SK-N-SH (cell line): ENCODE data around the gene MAP3K6. TPM values are rescaled to one million over a fixed set of nuclear protein-coding genes. Genes with fewer than 3 reads are reported as not detected.

Experiments
- CTCF ChIA-PET: fragments of 300-600, 350-600 bp; formaldehyde crosslinking; extraction: SDS; loops from one replicate; lab custom pipeline; 2021; lab: Yijun Ruan, JAX
- POLR2A ChIA-PET: fragments of 350-600 bp; sonication (Branson Sonifier 250); formaldehyde crosslinking; extraction: SDS; loops from one replicate; lab custom pipeline; 2020; ENCODE audit warnings: antibody characterized with exemption, inconsistent platforms; lab: Yijun Ruan, JAX
- DNase-seq: peaks from one replicate; pipeline ENCODE4 v3.0.0; 2012
- H2AFZ ChIP-seq: fragments of 200-600 bp; sonication (generic); 2 replicates; pipeline ENCODE4 v1.8.1; 2016; ENCODE audit warnings: antibody characterized with exemption, mild to moderate bottlenecking, low read depth
- H3F3A ChIP-seq: fragments of 200-600 bp; sonication (generic); replicated peaks from 2 replicates; pipeline ENCODE3; 2016; ENCODE audit warnings: antibody characterized with exemption, mild to moderate bottlenecking; ENCODE audit not compliant: insufficient read depth
- H3K27ac ChIP-seq, 2 experiments: fragments of 200-500 bp in 1 of 2; fragments of 200-600 bp in 1 of 2; sonication (Bioruptor generic) in 1 of 2; sonication (generic), shearing (Covaris generic) in 1 of 2; 2 replicates each; pipeline versions ENCODE4 v1.5.1 to v1.6.1; 2014 to 2016; ENCODE audit warnings: low read depth in 2 of 2, inconsistent platforms in 1 of 2, low read length in 1 of 2, mild to moderate bottlenecking in 1 of 2, mixed read lengths in 1 of 2
- H3K27me3 ChIP-seq: fragments of 200-600 bp; sonication (generic), shearing (Covaris generic); 2 replicates; pipeline ENCODE4 v1.6.1; 2016; ENCODE audit warnings: mixed run types; ENCODE audit not compliant: insufficient read depth
- H3K36me3 ChIP-seq, 2 experiments: fragments of 200-500 bp in 1 of 2; fragments of 200-600 bp in 1 of 2; sonication (Bioruptor generic) in 1 of 2; sonication (generic) in 1 of 2; replicated peaks in 1 of 2; 2 replicates each; pipeline versions ENCODE3 to v1.5.1; 2014 to 2016; ENCODE audit warnings: low read length in 1 of 2, mild to moderate bottlenecking in 1 of 2; ENCODE audit not compliant: insufficient read depth in 2 of 2, control insufficient read depth in 1 of 2
- H3K4me1 ChIP-seq, 2 experiments: fragments of 200-500 bp in 1 of 2; fragments of 200-600 bp in 1 of 2; sonication (Bioruptor generic) in 1 of 2; sonication (generic), shearing (Covaris generic) in 1 of 2; 2 replicates each; pipeline versions ENCODE4 v1.5.1 to v1.6.1; 2014 to 2016; ENCODE audit warnings: low read depth in 1 of 2, low read length in 1 of 2, mixed run types in 1 of 2; ENCODE audit not compliant: insufficient read depth in 2 of 2, control insufficient read depth in 1 of 2
- H3K4me2 ChIP-seq: fragments of 200-600 bp; sonication (generic), shearing (Covaris generic); 2 replicates; pipeline ENCODE4 v1.6.1; 2017; ENCODE audit warnings: mixed run types
- H3K4me3 ChIP-seq, 2 experiments: fragments of 200-500 bp in 1 of 2; fragments of 200-600 bp in 1 of 2; sonication (Bioruptor generic) in 1 of 2; sonication (generic), shearing (Covaris generic) in 1 of 2; 2 replicates each; pipeline versions ENCODE4 v1.5.1 to v1.8.1; 2014 to 2016; ENCODE audit warnings: low read depth in 2 of 2, inconsistent platforms in 1 of 2, low read length in 1 of 2, mild to moderate bottlenecking in 1 of 2, mixed read lengths in 1 of 2, moderate library complexity in 1 of 2
- H3K79me2 ChIP-seq: fragments of 200-600 bp; sonication (generic); 2 replicates; pipeline ENCODE4 v1.8.1; 2017; ENCODE audit warnings: mild to moderate bottlenecking; ENCODE audit not compliant: insufficient read depth
- H3K9ac ChIP-seq: fragments of 200-600 bp; sonication (generic); 2 replicates; pipeline ENCODE4 v1.6.1; 2017; ENCODE audit warnings: mixed run types
- H3K9me2 ChIP-seq: fragments of 200-600 bp; sonication (generic); 2 replicates; pipeline ENCODE4 v1.6.1; 2017; ENCODE audit warnings: mixed run types
- H3K9me3 ChIP-seq: fragments of 200-600 bp; sonication (generic); 2 replicates; pipeline ENCODE4 v1.6.1; 2017; ENCODE audit warnings: mixed run types, mild to moderate bottlenecking, moderate library complexity
- H4K20me1 ChIP-seq: fragments of 200-600 bp; sonication (generic); 2 replicates; pipeline ENCODE4 v1.6.1; 2017; ENCODE audit warnings: mild to moderate bottlenecking, mixed run types; ENCODE audit not compliant: insufficient read depth
- CHD2 ChIP-seq: fragments of 150-350 bp; IDR thresholded peaks from 2 replicates; pipeline ENCODE4 v1.6.1; 2018; ENCODE audit warnings: low read length; ENCODE audit not compliant: partially characterized antibody
- EP300 ChIP-seq, 2 experiments: IDR thresholded peaks; 2 replicates each; pipeline versions ENCODE4 v1.4.0 to v1.6.1; 2012; ENCODE audit warnings: borderline replicate concordance in 1 of 2, low read depth in 1 of 2, low read length in 1 of 2
- EZH2phosphoT487 ChIP-seq: fragments of 200-600 bp; sonication (generic); IDR thresholded peaks from 2 replicates; pipeline ENCODE4 v1.6.1; 2017; ENCODE audit warnings: low read depth, mixed run types, mild to moderate bottlenecking, antibody characterized with exemption, moderate library complexity, borderline replicate concordance
- FOXJ3 ChIP-seq: sonication (generic); formaldehyde crosslinking; IDR thresholded peaks from 2 replicates; pipeline ENCODE4 v1.5.1; 2020; ENCODE audit warnings: mild to moderate bottlenecking, missing genetic modification reagents
- FOXM1 ChIP-seq: IDR thresholded peaks from 2 replicates; pipeline ENCODE4 v1.4.0; 2012; ENCODE audit warnings: low read depth, mild to moderate bottlenecking
- GATA2 ChIP-seq: sonication (generic); formaldehyde crosslinking; IDR thresholded peaks from 2 replicates; pipeline ENCODE4 v1.5.0; 2020; ENCODE audit warnings: mild to moderate bottlenecking, missing genetic modification reagents
- JUND ChIP-seq: IDR thresholded peaks from 2 replicates; pipeline ENCODE4 v1.4.0; 2012
- MXI1 ChIP-seq: IDR thresholded peaks from 2 replicates; pipeline ENCODE4 v1.6.1; 2012; ENCODE audit warnings: mild to moderate bottlenecking, low read depth, low read length, improper control_type of control experiment
- NRF1 ChIP-seq: IDR thresholded peaks from 2 replicates; pipeline ENCODE4 v1.6.1; 2012; ENCODE audit warnings: low read depth, mild to moderate bottlenecking, low read length
- RFX5 ChIP-seq: IDR thresholded peaks from 2 replicates; pipeline ENCODE4 v1.6.1; 2012; ENCODE audit warnings: mild to moderate bottlenecking, improper control_type of control experiment, low read length
- RXRA ChIP-seq: IDR thresholded peaks from 2 replicates; pipeline ENCODE4 v1.4.0; 2012; ENCODE audit warnings: low read depth, mild to moderate bottlenecking, borderline replicate concordance
- SIN3A ChIP-seq: IDR thresholded peaks from 2 replicates; pipeline ENCODE4 v1.6.1; 2012; ENCODE audit warnings: low read depth, mild to moderate bottlenecking, low read length, moderate library complexity, borderline replicate concordance
- SMC3 ChIP-seq: IDR thresholded peaks from 2 replicates; pipeline ENCODE4 v1.6.1; 2012; ENCODE audit warnings: low read depth, low read length, improper control_type of control experiment
- TEAD4 ChIP-seq: IDR thresholded peaks from 2 replicates; pipeline ENCODE4 v1.4.0; 2012; ENCODE audit warnings: mild to moderate bottlenecking, borderline replicate concordance; ENCODE audit not compliant: insufficient read depth
- WGBS: methylation state at CpG from one replicate; pipeline ENCODE4 v1.1.6; 2017; ENCODE audit warnings: low lambda C conversion rate; 5-methylcytosine and 5-hydroxymethylcytosine counted together
- polyA plus RNA-seq, 3 experiments: library from polyadenylated mRNA; depleted of rRNA; stranded (reverse); fragments of >200 nt; gene quantifications; 2 replicates each; pipeline ENCODE4 v1.2.3, GENCODE V29; 2012
- TF ChIP-seq, protein P1 (sequence below): fragments of 200-600 bp; sonication (generic); IDR thresholded peaks from 2 replicates; pipeline ENCODE4 v1.6.1; 2017; ENCODE audit warnings: antibody characterized with exemption, mild to moderate bottlenecking, moderate library complexity
- TF ChIP-seq, protein P2 (sequence below): fragments of 150-350 bp; IDR thresholded peaks from 2 replicates; pipeline ENCODE4 v1.6.1; 2017; ENCODE audit warnings: antibody characterized with exemption, low read length, low read depth, borderline replicate concordance
- TF ChIP-seq, protein P3 (sequence below): IDR thresholded peaks from 2 replicates; pipeline ENCODE4; 2012

Gene MAP3K6
- polyA plus RNA-seq, 1 of the 3 experiments (the other 2 are of a cell fraction) = 17.3 TPM

DNA sequence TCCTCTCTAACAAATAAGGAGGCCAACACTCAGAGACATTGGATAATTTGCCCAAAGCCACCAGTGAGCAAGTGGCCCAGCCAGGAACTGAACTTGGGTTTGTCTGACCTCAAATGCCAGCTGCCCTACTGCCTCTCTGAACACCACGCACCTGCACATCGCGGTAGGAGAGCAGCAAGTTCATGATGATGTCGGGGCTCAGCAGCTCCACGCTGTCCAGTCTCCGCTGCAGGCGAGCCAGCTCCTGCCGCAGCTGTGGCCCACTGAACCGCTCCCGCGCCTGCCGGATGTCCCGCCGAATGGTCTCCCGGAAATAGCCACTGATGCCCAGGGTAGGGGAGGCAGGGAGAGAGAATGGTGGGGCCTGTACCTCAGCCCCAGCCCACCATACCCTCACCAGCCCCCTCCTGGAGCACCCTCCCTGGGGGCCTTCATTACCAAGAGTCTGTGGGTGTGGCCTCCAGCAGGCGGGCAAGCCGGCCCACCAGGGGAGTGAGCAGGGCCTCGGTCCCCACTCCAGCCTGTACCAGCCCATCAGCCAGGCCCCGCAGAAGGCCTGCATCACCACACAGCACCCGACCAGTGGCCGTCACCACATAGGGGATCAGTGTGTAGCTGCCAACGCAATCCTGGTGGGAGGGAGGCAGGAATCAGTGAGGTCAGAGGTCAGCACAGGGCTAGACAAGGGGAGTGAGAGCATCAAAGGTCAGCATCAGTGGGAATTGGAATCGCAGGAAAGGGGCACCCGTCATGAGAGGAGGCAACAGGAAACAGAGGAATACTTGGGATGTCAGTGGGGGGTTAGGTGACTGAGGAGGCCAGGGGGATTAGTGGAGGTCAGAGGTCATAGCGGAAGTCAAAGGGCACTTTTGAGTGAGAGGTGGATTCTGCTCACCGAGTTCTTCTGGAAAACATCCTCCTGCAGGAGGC is 2.7 kb downstream of the MAP3K6 start:
- no peak overlapping the region for H3K4me3 ChIP-seq
- H3K27ac ChIP-seq = no peak overlapping the region; a peak in 1 of 4 replicates
- no peak overlapping the region for H3K9ac ChIP-seq
- DNase-seq = no peak
- no peak for TF ChIP-seq EP300 (IDR thresholded peaks at IDR 0.05; ENCODE audit: borderline replicate concordance in 1 of 2, low read depth in 1 of 2, low read length in 1 of 2)
- TF ChIP-seq, protein P1, sequence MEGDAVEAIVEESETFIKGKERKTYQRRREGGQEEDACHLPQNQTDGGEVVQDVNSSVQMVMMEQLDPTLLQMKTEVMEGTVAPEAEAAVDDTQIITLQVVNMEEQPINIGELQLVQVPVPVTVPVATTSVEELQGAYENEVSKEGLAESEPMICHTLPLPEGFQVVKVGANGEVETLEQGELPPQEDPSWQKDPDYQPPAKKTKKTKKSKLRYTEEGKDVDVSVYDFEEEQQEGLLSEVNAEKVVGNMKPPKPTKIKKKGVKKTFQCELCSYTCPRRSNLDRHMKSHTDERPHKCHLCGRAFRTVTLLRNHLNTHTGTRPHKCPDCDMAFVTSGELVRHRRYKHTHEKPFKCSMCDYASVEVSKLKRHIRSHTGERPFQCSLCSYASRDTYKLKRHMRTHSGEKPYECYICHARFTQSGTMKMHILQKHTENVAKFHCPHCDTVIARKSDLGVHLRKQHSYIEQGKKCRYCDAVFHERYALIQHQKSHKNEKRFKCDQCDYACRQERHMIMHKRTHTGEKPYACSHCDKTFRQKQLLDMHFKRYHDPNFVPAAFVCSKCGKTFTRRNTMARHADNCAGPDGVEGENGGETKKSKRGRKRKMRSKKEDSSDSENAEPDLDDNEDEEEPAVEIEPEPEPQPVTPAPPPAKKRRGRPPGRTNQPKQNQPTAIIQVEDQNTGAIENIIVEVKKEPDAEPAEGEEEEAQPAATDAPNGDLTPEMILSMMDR = no peak
- no peak for TF ChIP-seq SIN3A
- no peak for TF ChIP-seq CHD2
- no peak for TF ChIP-seq FOXM1
- TF ChIP-seq GATA2 (CRISPR knock-in tag) = no peak
- H3F3A ChIP-seq = peaks cover 9% of the 10 kb centered on the region
- no peaks in the 10 kb centered on the region for H4K20me1 ChIP-seq
- WGBS = 84% methylated on average over 14 of the region's 26 CpGs
- peaks cover 9% of the 10 kb centered on the region; the same call in 1 of the 2 replicates for H3K79me2 ChIP-seq
- H3K9me2 ChIP-seq = no peaks in the 10 kb centered on the region
- H2AFZ ChIP-seq = no peak overlapping the region
- no peaks in the 10 kb centered on the region for H3K27me3 ChIP-seq
- peaks cover 4 to 14% of the 10 kb centered on the region in 2 experiments; a peak in 2 of 4 replicates for H3K4me1 ChIP-seq
- ChIA-PET POLR2A (interaction anchor here (0.7 kb wide), 1 partner anchor 274 kb away, joined by 3 read pairs; no protein-coding TSS in a partner anchor), CTCF (interaction anchor here (1.2 to 9.6 kb wide), 8 partner anchors 8 to 65 kb away, joined by 3 to 154 read pairs (median 17); partner anchors contain the start of gene CD164L2)
- H3K9me3 ChIP-seq = no peaks in the 10 kb centered on the region
- no peak overlapping the region for H3K4me2 ChIP-seq
- peaks cover 0 to 27% of the 10 kb centered on the region in 2 experiments for H3K36me3 ChIP-seq

DNA sequence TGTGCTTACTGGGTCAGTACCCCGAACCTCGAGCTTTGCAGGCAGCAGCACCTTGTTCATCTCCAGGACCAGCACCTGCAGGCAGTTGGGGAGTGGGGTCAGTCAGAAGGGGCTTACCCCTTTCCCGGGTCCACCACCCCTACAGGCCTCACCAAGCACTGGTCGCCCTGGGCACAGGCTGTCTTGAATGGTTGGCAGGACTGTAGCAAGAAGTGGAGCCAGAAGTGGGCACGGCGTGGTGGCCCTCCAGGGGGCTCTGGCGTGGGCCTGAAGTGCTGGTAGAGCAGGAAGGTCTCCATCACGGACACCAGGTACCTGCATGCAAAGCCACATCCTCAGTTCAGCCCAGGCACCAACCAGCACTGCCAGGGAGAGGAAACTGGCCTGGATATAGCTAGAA is 5.2 kb downstream of the MAP3K6 start:
- Histone ChIP-seq H2AFZ (no peak overlapping the region), H3F3A (no peaks in the 10 kb centered on the region), H3K4me1 (peaks cover 0 to 14% of the 10 kb centered on the region in 2 experiments; a peak in 1 of 4 replicates), H3K9me2 (no peaks in the 10 kb centered on the region), H3K9ac (no peak overlapping the region), H3K4me2 (no peak overlapping the region), H4K20me1 (no peaks in the 10 kb centered on the region), H3K79me2 (peaks cover 9% of the 10 kb centered on the region; the same call in 1 of the 2 replicates), H3K27ac (no peak overlapping the region), H3K9me3 (no peaks in the 10 kb centered on the region), H3K4me3 (no peak overlapping the region), H3K36me3 (peaks cover 0 to 27% of the 10 kb centered on the region in 2 experiments), H3K27me3 (no peaks in the 10 kb centered on the region)
- DNase-seq = no peak
- 80% methylated on average over 2 of the region's 8 CpGs for WGBS
- TF ChIP-seq FOXM1 (no peak), FOXJ3 (no peak), SIN3A (no peak), RFX5 (no peak), EZH2phosphoT487 (no peak), JUND (no peak), MXI1 (no peak), CHD2 (no peak), RXRA (no peak), TEAD4 (no peak), SMC3 (no peak), NRF1 (no peak)
- TF ChIP-seq, protein P2, sequence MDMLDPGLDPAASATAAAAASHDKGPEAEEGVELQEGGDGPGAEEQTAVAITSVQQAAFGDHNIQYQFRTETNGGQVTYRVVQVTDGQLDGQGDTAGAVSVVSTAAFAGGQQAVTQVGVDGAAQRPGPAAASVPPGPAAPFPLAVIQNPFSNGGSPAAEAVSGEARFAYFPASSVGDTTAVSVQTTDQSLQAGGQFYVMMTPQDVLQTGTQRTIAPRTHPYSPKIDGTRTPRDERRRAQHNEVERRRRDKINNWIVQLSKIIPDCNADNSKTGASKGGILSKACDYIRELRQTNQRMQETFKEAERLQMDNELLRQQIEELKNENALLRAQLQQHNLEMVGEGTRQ = no peak
- TF ChIP-seq, protein P3, sequence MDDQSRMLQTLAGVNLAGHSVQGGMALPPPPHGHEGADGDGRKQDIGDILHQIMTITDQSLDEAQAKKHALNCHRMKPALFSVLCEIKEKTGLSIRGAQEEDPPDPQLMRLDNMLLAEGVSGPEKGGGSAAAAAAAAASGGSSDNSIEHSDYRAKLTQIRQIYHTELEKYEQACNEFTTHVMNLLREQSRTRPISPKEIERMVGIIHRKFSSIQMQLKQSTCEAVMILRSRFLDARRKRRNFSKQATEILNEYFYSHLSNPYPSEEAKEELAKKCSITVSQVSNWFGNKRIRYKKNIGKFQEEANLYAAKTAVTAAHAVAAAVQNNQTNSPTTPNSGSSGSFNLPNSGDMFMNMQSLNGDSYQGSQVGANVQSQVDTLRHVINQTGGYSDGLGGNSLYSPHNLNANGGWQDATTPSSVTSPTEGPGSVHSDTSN = no peak
- ChIA-PET CTCF (interaction anchor here (1.0 to 2.5 kb wide), 8 partner anchors 8 to 245 kb away, joined by 3 to 10 read pairs (median 6); partner anchors contain the start of gene GPR3), POLR2A (no interaction called here)
